GM12801 (cell line): Measurements from ENCODE around the gene CWH43.

ENCODE experiments used
- CTCF ChIP-seq: IDR thresholded peaks from one replicate; pipeline ENCODE4 v1.5.1; 2011; ENCODE audit warnings: control low read depth; ENCODE audit not compliant: insufficient read length; ENCODE audit errors: extremely low read depth

Gene CWH43

GRCh38 chr4:48976041-48976440, 10.0 kb upstream of the CWH43 start:
- no peak for TF ChIP-seq CTCF

GRCh38 chr4:48979914-48980579, 6.0 kb upstream of the CWH43 start:
- TF ChIP-seq CTCF = no peak

DNA sequence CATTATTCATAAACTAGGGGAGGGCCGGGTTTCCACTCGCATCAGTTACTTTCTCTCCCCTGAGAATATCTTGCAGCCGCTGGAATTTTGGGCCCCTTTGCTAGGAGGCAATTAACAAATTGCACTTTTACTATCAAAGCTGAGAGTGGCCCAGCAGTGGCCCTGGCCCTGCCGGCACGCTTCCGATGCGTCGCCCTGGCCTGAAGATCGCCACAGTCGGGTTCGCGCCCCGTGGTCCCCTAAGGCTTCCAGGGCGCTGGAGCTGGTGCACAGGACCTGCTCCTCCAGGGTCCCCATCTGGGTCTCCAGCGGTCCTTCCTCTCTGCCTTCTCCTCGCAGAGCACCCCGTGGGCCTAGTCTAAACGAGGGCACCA, 486 bp upstream of the CWH43 start:
- TF ChIP-seq CTCF = no peak

DNA sequence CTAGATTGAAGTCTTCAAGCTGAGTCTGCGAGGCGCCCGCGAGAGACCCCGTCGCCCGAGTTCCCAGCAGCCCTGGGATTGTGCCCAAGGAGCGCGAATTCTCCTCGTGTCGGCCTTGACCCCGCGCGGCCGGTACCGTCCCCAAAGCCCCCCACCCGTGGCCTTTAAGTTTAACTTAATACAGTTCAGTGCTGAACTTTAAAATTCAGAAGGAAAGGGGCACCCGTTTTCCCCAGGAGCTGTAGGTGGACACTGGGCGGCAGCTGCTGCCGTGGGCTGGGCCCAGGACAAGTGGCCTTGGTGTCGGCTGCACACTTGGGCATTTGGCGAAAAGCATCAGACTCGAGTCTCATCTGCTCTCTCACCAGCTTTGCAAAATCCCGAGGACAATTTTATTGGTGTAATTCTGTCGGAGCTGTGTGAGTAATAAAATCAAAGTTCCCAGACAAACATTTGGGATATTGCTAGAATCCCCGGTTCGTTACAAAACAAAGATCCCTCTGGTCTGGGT, 634 bp downstream of the CWH43 start:
- TF ChIP-seq CTCF = no peak

GRCh38 chr4:48989461-48990203, 3.6 kb downstream of the CWH43 start:
- no peak for TF ChIP-seq CTCF

- no peak for TF ChIP-seq CTCF
Measured at GRCh38 chr4:48991357-48991756, 5.3 kb downstream of the CWH43 start.

- no peak for TF ChIP-seq CTCF
Measured at GRCh38 chr4:48997962-48998361, 11.9 kb downstream of the CWH43 start.
